ENCODE data around the gene SREBF1.

Gene SREBF1

GRCh38 chr17:17772231-17772630 is 64.6 kb downstream of the SREBF1 start:
- DNase-seq = no peak

GRCh38 chr17:17771498-17772201 is 65.1 kb downstream of the SREBF1 start:
- no peak for DNase-seq

GRCh38 chr17:17770632-17771044 is 66.1 kb downstream of the SREBF1 start:
- DNase-seq = no peak

- no peak for DNase-seq
Measured at GRCh38 chr17:17769869-17770631, 66.7 kb downstream of the SREBF1 start.

- DNase-seq = no peak
Measured at GRCh38 chr17:17768424-17769088, 68.2 kb downstream of the SREBF1 start.

- no peak for DNase-seq
Measured at GRCh38 chr17:17767887-17768418, 68.8 kb downstream of the SREBF1 start.

- no peak for DNase-seq
Measured at GRCh38 chr17:17767154-17767869, 69.5 kb downstream of the SREBF1 start.

GRCh38 chr17:17766744-17767120 is 70.1 kb downstream of the SREBF1 start:
- no peak for DNase-seq

GRCh38 chr17:17766077-17766743 is 70.6 kb downstream of the SREBF1 start:
- DNase-seq = no peak

GRCh38 chr17:17765359-17766076 is 71.3 kb downstream of the SREBF1 start:
- no peak for DNase-seq

- no peak for DNase-seq
Measured at GRCh38 chr17:17763734-17764133, 73.1 kb downstream of the SREBF1 start.

- DNase-seq = no peak
Measured at GRCh38 chr17:17763136-17763535, 73.7 kb downstream of the SREBF1 start.

GRCh38 chr17:17762744-17763105 is 74.1 kb downstream of the SREBF1 start:
- no peak for DNase-seq

All from T1000 (cell line).